NCI-H748 (cell line): ENCODE data around the gene SLC4A7.
"Not testable (repeated sequence)": the region's sequence is repeated elsewhere in the genome, so short reads cannot be mapped to it uniquely, and the experiment has no call there.

ENCODE experiments used
- DNase-seq: peaks from one replicate; lab custom pipeline; 2025; ENCODE audit not compliant: unreplicated experiment; lab: John Stamatoyannopoulos, UW

The SLC4A7 gene

GRCh38 chr3:27484015-27484844 is at the start of gene SLC4A7:
Gene SLC4A7 (minus strand): TSS chr3:27484384. CDS start chr3:27484126, 258 bp downstream.
- DNase-seq, result peak; percentile 90

- DNase-seq, result no peak
These were observed 49.0 kb upstream of the SLC4A7 start for GRCh38 chr3:27533261-27533607.

GRCh38 chr3:27532426-27533260 is 48.5 kb upstream of the SLC4A7 start:
- no peak for DNase-seq

- not testable (repeated sequence) for DNase-seq
These were observed 47.1 kb upstream of the SLC4A7 start for GRCh38 chr3:27531193-27531751.

- DNase-seq, result no peak
These were observed 44.6 kb upstream of the SLC4A7 start for GRCh38 chr3:27528791-27529190.

GRCh38 chr3:27526614-27527315 is 42.6 kb upstream of the SLC4A7 start:
- no peak for DNase-seq

- no peak for DNase-seq
These were observed 37.7 kb upstream of the SLC4A7 start for GRCh38 chr3:27521872-27522265.

- no peak for DNase-seq
These were observed 37.1 kb upstream of the SLC4A7 start for GRCh38 chr3:27521179-27521871.

- no peak for DNase-seq
These were observed 27.7 kb upstream of the SLC4A7 start for GRCh38 chr3:27511724-27512422.

GRCh38 chr3:27509376-27509775 is 25.2 kb upstream of the SLC4A7 start:
- DNase-seq, result no peak

GRCh38 chr3:27508424-27508823 is 24.2 kb upstream of the SLC4A7 start:
- no peak for DNase-seq

- DNase-seq, result no peak
These were observed 23.5 kb upstream of the SLC4A7 start for GRCh38 chr3:27507515-27508266.

- DNase-seq, result no peak
These were observed 22.9 kb upstream of the SLC4A7 start for GRCh38 chr3:27507111-27507510.

GRCh38 chr3:27504749-27505148 is 20.6 kb upstream of the SLC4A7 start:
- no peak for DNase-seq

- no peak for DNase-seq
These were observed 19.3 kb upstream of the SLC4A7 start for GRCh38 chr3:27503526-27503925.

- no peak for DNase-seq
These were observed 17.6 kb upstream of the SLC4A7 start for GRCh38 chr3:27501759-27502158.

- DNase-seq, result no peak
These were observed 16.8 kb upstream of the SLC4A7 start for GRCh38 chr3:27500986-27501385.

- DNase-seq, result no peak
These were observed 15.9 kb upstream of the SLC4A7 start for GRCh38 chr3:27500035-27500434.

- DNase-seq, result no peak
These were observed 10.6 kb upstream of the SLC4A7 start for GRCh38 chr3:27494784-27495183.
